HuH-7 (cell line): ENCODE data around the gene RALGPS1.

Experiments
- DNase-seq: peaks from one replicate; pipeline ENCODE4 v3.0.0; 2011; ENCODE audit warnings: low spot score

The RALGPS1 gene

DNA sequence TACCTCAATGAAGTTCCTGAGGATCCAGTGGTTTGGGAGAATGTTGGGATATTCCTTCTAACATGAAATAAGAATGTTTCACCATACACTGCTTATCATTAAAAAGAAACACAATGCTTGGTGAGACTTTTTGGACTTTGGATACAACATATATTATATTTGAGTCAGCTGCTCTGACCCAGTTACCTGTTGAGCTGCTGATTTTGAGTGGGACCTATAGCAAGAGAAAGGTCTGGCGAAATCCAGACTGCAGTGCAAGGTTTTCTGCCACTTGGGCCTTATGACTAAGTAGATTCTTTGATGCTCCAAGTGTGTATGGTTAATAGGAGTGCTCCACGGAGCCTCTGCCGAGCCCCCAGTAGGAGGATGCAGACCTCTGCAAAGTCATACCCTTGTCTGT, 10.0 kb upstream of the RALGPS1 start:
- no peak for DNase-seq

GRCh38 chr9:126906091-126906490, 8.5 kb upstream of the RALGPS1 start:
- DNase-seq: no peak

DNA sequence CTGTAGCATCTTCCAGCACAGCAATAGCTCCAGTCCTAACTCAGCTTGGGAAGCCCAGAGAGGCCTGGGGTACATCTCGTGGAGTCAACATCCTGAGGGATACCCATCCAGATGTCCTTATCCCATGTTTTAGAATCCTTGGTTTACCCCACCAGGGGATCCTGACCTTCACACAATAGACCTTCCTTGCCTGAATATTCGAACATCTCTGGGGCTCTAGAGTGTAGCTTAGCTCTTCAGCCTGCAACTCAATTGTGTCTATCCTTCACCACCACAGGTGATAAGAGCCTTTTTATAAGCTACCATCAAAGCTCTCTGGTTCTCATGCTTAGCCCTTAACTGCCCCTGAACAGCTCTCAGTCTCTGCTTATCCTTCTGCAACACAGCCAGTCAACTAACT, 7.5 kb upstream of the RALGPS1 start:
- no peak for DNase-seq

- peak; percentile 42 for DNase-seq
These were observed 767 bp downstream of the RALGPS1 start for GRCh38 chr9:126915281-126915816.

- DNase-seq: peak; percentile 21
These were observed 1.4 kb downstream of the RALGPS1 start for GRCh38 chr9:126915846-126916543.

GRCh38 chr9:126916909-126917308, 2.3 kb downstream of the RALGPS1 start:
- DNase-seq: peak; percentile 55

GRCh38 chr9:126919193-126919592, 4.6 kb downstream of the RALGPS1 start:
- DNase-seq: no peak

GRCh38 chr9:126925876-126926275, 11.3 kb downstream of the RALGPS1 start:
- DNase-seq: no peak

- DNase-seq: no peak
These were observed 11.8 kb downstream of the RALGPS1 start for GRCh38 chr9:126926364-126926763.

- DNase-seq: no peak
These were observed 12.8 kb downstream of the RALGPS1 start for GRCh38 chr9:126927419-126927818.

GRCh38 chr9:126932871-126933321, 18.3 kb downstream of the RALGPS1 start:
- no peak for DNase-seq

DNA sequence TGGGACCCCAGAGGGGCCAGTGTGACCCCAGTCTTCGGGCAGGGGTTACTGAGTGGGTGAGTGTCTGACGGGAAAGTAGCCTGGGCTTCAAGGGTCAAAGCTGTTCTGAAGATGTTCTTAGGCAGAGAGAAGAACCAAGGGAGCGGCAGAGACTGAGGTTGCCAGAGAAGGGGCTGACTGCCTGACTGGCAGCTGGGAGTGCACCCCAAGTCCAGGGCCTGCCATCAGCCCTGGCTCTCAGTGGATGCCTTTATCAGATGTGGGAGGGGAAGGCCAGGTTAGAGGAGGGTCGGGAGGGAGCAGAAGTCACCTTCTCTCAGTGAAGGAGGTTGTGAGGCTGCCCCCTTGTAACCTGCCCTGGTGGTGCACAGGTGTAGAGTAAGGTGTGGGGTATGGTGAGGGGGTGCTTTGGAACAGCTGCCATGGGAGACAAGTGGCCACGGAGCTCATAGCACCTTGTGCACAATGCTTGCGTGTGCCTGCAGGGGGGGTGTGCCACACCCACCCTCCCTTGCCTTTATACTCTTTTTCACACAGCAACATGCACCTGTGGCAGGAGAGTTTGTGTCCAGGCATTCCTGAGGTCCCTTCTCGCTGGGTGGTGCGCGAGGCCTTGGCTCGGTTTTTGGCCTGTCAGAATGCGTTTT, 18.9 kb downstream of the RALGPS1 start:
- no peak for DNase-seq

DNA sequence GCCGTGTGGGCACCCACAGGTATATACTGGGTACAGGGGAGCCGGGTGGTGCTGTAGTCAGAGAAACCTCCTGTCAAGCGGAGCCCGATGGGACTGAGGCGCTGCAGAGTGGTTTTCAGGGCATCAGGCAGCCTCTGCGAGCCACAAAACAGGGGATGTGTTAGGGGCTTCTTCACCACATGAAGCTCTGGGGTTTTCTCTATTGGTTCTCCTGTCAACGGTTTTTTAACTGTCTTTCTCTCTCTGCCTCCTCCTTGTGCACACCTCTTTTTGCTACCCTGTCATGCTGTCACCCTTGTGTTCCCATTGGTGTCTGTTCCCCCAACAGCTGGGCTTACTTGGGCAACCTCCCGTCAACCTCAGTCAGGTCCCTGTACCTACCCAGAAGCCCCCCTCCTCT, 19.9 kb downstream of the RALGPS1 start:
- no peak for DNase-seq

DNA sequence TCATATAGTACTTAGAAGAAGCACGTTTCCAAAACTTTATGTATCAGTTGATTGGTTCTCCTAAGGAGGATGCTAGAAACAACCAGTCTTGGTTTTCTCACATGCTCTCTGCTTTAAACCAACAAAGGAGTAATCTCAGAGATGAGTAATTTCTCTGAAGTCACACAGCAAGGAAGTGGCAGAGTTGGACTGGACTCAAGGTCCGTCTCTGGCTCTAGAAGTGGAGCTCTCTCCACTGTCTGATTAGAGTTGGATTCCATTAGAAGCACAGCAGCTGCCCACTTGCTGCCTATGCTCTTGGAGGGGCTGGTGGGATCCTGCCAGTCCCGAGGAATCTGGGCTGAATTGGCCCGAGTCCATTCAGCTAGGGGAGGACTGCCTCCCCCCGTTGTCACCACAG, 21.0 kb downstream of the RALGPS1 start:
- no peak for DNase-seq

GRCh38 chr9:126937444-126937843, 22.9 kb downstream of the RALGPS1 start:
- no peak for DNase-seq

- no peak for DNase-seq
These were observed 23.7 kb downstream of the RALGPS1 start for GRCh38 chr9:126938327-126938726.

GRCh38 chr9:126939821-126940221, 25.2 kb downstream of the RALGPS1 start:
- DNase-seq: peak; percentile 44

GRCh38 chr9:126942399-126942798, 27.8 kb downstream of the RALGPS1 start:
- no peak for DNase-seq

DNA sequence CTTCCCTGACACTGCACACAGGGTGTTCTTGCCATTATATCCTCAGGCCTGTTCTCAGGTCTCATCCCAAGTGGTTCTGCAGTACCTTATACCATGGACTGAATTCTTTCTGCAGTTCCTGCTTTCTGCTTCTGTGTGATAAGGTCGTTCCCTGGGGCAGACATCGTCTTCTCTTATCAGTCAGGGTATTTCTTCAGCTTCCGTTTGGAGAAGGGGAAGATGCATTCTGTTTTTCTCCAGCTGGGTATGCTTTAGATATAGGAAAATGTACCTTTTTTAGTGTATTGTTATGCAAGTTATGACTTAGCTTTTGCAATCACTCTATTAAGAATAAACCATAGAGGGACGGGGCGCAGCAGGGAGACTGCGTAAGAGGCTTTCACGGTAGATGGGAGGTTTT, 31.1 kb downstream of the RALGPS1 start:
- DNase-seq: no peak

- DNase-seq: no peak
These were observed 32.9 kb downstream of the RALGPS1 start for GRCh38 chr9:126947529-126947928.

GRCh38 chr9:126952205-126952977, 37.8 kb downstream of the RALGPS1 start:
- no peak for DNase-seq

DNA sequence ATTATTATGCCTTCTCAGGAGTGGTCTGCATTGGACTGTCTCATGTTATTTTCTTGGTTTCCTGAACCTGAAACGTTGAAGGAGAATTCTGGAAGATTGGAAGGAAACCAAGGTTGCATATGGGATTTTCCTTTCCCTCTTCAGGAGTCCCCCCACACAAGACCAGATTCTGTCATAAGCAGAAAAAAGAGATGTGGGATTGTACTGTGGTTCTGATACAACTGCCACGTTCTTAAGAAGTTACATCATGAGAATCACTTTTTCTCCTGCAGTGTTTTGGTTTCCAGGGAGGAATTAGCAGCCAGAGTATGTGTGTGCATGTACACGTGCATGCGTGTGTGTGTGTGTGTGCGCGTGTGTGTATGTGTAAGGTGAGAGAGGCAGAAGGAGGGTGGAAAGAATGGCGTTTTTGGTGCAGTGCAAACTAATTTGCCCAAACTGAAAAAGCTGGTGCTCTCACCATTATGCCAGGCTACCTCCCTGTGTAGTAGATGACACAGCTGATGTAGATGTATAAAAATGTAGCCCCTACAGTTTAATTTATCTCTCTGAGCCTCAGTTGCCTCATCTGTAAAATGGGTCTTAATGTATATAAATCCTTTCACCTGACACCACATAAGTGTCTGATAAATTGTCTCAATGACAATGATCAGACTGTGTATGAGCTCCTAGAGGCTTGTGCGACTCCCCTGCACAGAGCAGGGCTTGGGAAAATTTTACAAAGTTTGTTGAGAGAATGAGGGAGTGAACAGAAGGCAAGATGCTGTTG, 38.6 kb downstream of the RALGPS1 start:
- no peak for DNase-seq
